Endothelial cell of umbilical vein (primary cell): Measurements from ENCODE around the gene CHRNA1. TPM values are rescaled to one million over a fixed set of nuclear protein-coding genes. Genes with fewer than 3 reads are reported as not detected.

ENCODE experiments used
- BruUV-seq: library from RNA; stranded (reverse); fragments of 400-500 nt; replicated peaks from 2 replicates; lab custom pipeline; 2021; lab: Mats Ljungman, UMichigan
- CTCF ChIA-PET: fragments of 300-600, 350-600 bp; sonication (Branson Sonifier 250); formaldehyde crosslinking; loops from one replicate; lab custom pipeline; 2021; ENCODE audit warnings: antibody characterized with exemption, inconsistent platforms; lab: Charles Lee
- POLR2A ChIA-PET: fragments of 300-600, 350-600 bp; sonication (Branson Sonifier 250); formaldehyde crosslinking; loops from one replicate; lab custom pipeline; 2021; ENCODE audit warnings: antibody characterized with exemption, inconsistent platforms; lab: Charles Lee
- DNase-seq: peaks from one replicate; pipeline ENCODE4 v3.0.0-alpha.2; 2011; ENCODE audit warnings: low read depth, low spot score
- FAIRE-seq: peaks from 2 replicates; lab custom pipeline; 2011; peaks lifted over from hg19 to GRCh38; lab: Jason Lieb, UNC
- H2AFZ ChIP-seq: 2 replicates; pipeline ENCODE4 v1.6.0; 2012; ENCODE audit warnings: low read depth, low read length, control low read depth, inconsistent platforms
- H3K27ac ChIP-seq: 2 replicates; pipeline ENCODE4 v1.5.1; 2011; ENCODE audit warnings: low read depth, mild to moderate bottlenecking, control low read depth, low read length, moderate library complexity; ENCODE audit not compliant: insufficient read depth
- H3K27me3 ChIP-seq, 2 experiments: 2 replicates each; pipeline versions ENCODE4 v1.6.0 to v1.6.1; 2011; ENCODE audit warnings: low read length in 2 of 2, mixed read lengths in 1 of 2; ENCODE audit not compliant: control insufficient read depth in 2 of 2, insufficient read depth in 2 of 2
- H3K36me3 ChIP-seq, 2 experiments: 2 replicates in 1 of 2; 3 replicates in 1 of 2; pipeline ENCODE4 v1.5.1; 2011; ENCODE audit warnings: low read length in 2 of 2, mild to moderate bottlenecking in 1 of 2, moderate library complexity in 1 of 2; ENCODE audit not compliant: control insufficient read depth in 2 of 2, insufficient read depth in 2 of 2; ENCODE audit errors: extremely low read depth in 1 of 2
- H3K4me1 ChIP-seq: 3 replicates; pipeline ENCODE4 v1.5.1; 2011; ENCODE audit warnings: mild to moderate bottlenecking, low read length; ENCODE audit not compliant: control insufficient read depth, insufficient read depth; ENCODE audit errors: extremely low read depth
- H3K4me2 ChIP-seq: 2 replicates; pipeline ENCODE4 v1.6.1; 2011; ENCODE audit warnings: low read length, control low read depth, mixed read lengths; ENCODE audit not compliant: insufficient read depth
- H3K4me3 ChIP-seq, 3 experiments: fragments of 200-600 bp in 1 of 3; sonication (generic), shearing (Covaris generic) in 1 of 3; replicated peaks in 1 of 3; 2 replicates each; pipeline ENCODE4 v1.5.1; 2011 to 2016; ENCODE audit warnings: control low read depth in 3 of 3, low read length in 3 of 3, mild to moderate bottlenecking in 2 of 3, inconsistent platforms in 1 of 3, low read depth in 1 of 3, moderate library complexity in 1 of 3; ENCODE audit not compliant: insufficient read depth in 1 of 3
- H3K79me2 ChIP-seq: 2 replicates; pipeline ENCODE4 v1.6.0; 2012; ENCODE audit warnings: low read length, inconsistent platforms; ENCODE audit not compliant: control insufficient read depth, insufficient read depth
- H3K9ac ChIP-seq: replicated peaks from 2 replicates; pipeline ENCODE3; 2011; ENCODE audit warnings: low read length, control low read depth; ENCODE audit not compliant: insufficient read depth; ENCODE audit errors: extremely low read depth
- H3K9me1 ChIP-seq: replicated peaks from 3 replicates; pipeline ENCODE4 v1.6.0; 2011; ENCODE audit warnings: mild to moderate bottlenecking, low read length; ENCODE audit not compliant: control insufficient read depth, insufficient read depth; ENCODE audit errors: extremely low read depth
- H3K9me3 ChIP-seq: replicated peaks from 2 replicates; pipeline ENCODE4 v1.5.1; 2012; ENCODE audit warnings: low read length, inconsistent platforms; ENCODE audit not compliant: control insufficient read depth, insufficient read depth
- H4K20me1 ChIP-seq: replicated peaks from 2 replicates; pipeline ENCODE3; 2011; ENCODE audit warnings: mild to moderate bottlenecking, low read length; ENCODE audit not compliant: control insufficient read depth, insufficient read depth; ENCODE audit errors: extremely low read depth
- EZH2 ChIP-seq: IDR thresholded peaks from 2 replicates; pipeline ENCODE4 v1.6.1; 2012; ENCODE audit warnings: borderline replicate concordance, low read depth, mild to moderate bottlenecking, moderate library complexity, low read length, inconsistent platforms; ENCODE audit not compliant: severe bottlenecking
- FOS ChIP-seq: IDR thresholded peaks from 2 replicates; pipeline ENCODE4 v1.6.1; 2011; ENCODE audit warnings: mild to moderate bottlenecking, low read length, moderate library complexity, borderline replicate concordance; ENCODE audit not compliant: insufficient read depth
- GATA2 ChIP-seq: IDR thresholded peaks from 2 replicates; pipeline ENCODE4 v1.7.0; 2011; ENCODE audit warnings: low read depth, mild to moderate bottlenecking, moderate library complexity, mixed read lengths, low read length; ENCODE audit not compliant: insufficient read length, insufficient read depth
- JUN ChIP-seq: IDR thresholded peaks from 2 replicates; pipeline ENCODE4 v1.6.1; 2011; ENCODE audit warnings: borderline replicate concordance, low read depth; ENCODE audit not compliant: insufficient read length, insufficient read depth
- MYC ChIP-seq: IDR thresholded peaks from one replicate; pipeline ENCODE4 v1.6.1; 2011; ENCODE audit warnings: mild to moderate bottlenecking, low read depth, low read length
- POLR2A ChIP-seq: IDR thresholded peaks from 2 replicates; pipeline ENCODE4 v1.6.1; 2012; ENCODE audit warnings: low read depth, mild to moderate bottlenecking, control low read depth, low read length
- POLR2AphosphoS5 ChIP-seq: IDR thresholded peaks from 2 replicates; pipeline ENCODE4 v1.6.1; 2012; ENCODE audit warnings: low read depth, mild to moderate bottlenecking, control low read depth, low read length, moderate library complexity; ENCODE audit not compliant: insufficient read depth
- dilution Hi-C: fragments of 300-500 bp; cut with MboI; formaldehyde crosslinking; loops from one replicate; pipeline ENCODE4 v1.15.0; 2019; ENCODE audit warnings: low sequenced_read_pairs; ENCODE audit not compliant: extremely low pct_ligation_motif_present
- intact Hi-C: fragments of 100-400 bp; cut with micrococcal nuclease; formaldehyde crosslinking; loops from one replicate; pipeline ENCODE4 v1.10.0; 2022
- polyA plus RNA-seq, 4 experiments: library from polyadenylated mRNA; depleted of rRNA in 3 of 4; stranded (reverse) in 3 of 4; unstranded in 1 of 4; fragments of >200 nt; gene quantifications; 2 replicates each; pipeline versions ENCODE4 v1.2.1 to v1.2.3, GENCODE V29; 2011 to 2012; ENCODE audit warnings: missing spikeins in 1 of 4
- total RNA-seq: library from RNA; stranded (reverse); gene quantifications from 2 replicates; pipeline ENCODE4 v1.2.3, GENCODE V29; 2021
- TF ChIP-seq, protein P1 (sequence below): IDR thresholded peaks from 2 replicates; pipeline ENCODE4 v1.6.1; 2011; ENCODE audit not compliant: insufficient read depth, insufficient read length
- TF ChIP-seq, protein P2 (sequence below), 2 donors: IDR thresholded peaks; 1 replicate in 1 of 2; 2 replicates in 1 of 2; pipeline ENCODE4 v1.5.1; 2011; ENCODE audit warnings: low read length in 2 of 2, mild to moderate bottlenecking in 2 of 2, moderate library complexity in 2 of 2, control low read depth in 1 of 2, inconsistent platforms in 1 of 2, low read depth in 1 of 2; ENCODE audit not compliant: insufficient read depth in 1 of 2; ENCODE audit errors: extremely low read depth in 1 of 2

Gene CHRNA1
- total and polyA plus RNA-seq, 2 donors (not counting 3 experiments of a cell fraction or from before 2014, with no cell fraction given) = 11.3 to 18.2 TPM

DNA sequence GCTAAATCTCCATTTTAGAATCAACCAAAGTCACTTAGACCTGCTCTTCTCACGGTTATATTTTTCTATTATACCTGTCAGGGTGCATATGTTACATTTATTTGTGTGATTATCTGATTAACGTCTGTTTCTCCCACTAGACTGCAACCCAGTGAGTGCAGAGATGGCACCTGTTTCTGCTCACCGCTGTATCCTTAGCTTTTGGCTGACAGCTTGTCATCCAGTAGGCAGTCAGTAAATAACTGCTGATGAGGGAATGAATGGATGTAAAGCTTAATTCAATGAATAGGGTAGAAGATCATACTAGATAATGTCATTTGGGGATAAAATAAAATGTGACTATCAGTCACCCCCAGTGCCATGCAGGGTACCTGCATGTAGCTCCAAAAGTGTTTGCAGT is 6.9 kb upstream of the CHRNA1 start:
- Histone ChIP-seq H3K27ac (no peak overlapping the region), H3K4me2 (no peak overlapping the region)
- CTCF ChIA-PET = interaction anchor here (0.6 to 9.2 kb wide), 82 partner anchors 9 to 1326 kb away, joined by 3 to 584 read pairs (median 6); partner anchors contain the start of genes ATF2 and CHN1

More for the DNA sequence above, 6.9 kb upstream of the CHRNA1 start:
- Histone ChIP-seq H4K20me1 (no peaks in the 10 kb centered on the region), H3K9ac (no peak overlapping the region), H2AFZ (no peak overlapping the region), H3K4me3 (no peak overlapping the region), H3K9me1 (no peaks in the 10 kb centered on the region), H3K36me3 (no peaks in the 10 kb centered on the region), H3K4me1 (no peaks in the 10 kb centered on the region), H3K27me3 (no peaks in the 10 kb centered on the region), H3K9me3 (no peaks in the 10 kb centered on the region), H3K79me2 (no peaks in the 10 kb centered on the region)
- no TSS peak for BruUV-seq
- dilution Hi-C loops = loop anchor here (10.0 kb wide), 1 partner anchor 214 kb away; no protein-coding TSS in a partner anchor
- no peak for TF ChIP-seq POLR2A
- no peak for TF ChIP-seq MYC
- TF ChIP-seq POLR2AphosphoS5 = no peak
- TF ChIP-seq, protein P1, sequence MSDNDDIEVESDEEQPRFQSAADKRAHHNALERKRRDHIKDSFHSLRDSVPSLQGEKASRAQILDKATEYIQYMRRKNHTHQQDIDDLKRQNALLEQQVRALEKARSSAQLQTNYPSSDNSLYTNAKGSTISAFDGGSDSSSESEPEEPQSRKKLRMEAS = no peak
- no peak for TF ChIP-seq JUN
- TF ChIP-seq FOS = no peak
- TF ChIP-seq GATA2 = no peak
- no peak for TF ChIP-seq EZH2
- TF ChIP-seq, protein P2, sequence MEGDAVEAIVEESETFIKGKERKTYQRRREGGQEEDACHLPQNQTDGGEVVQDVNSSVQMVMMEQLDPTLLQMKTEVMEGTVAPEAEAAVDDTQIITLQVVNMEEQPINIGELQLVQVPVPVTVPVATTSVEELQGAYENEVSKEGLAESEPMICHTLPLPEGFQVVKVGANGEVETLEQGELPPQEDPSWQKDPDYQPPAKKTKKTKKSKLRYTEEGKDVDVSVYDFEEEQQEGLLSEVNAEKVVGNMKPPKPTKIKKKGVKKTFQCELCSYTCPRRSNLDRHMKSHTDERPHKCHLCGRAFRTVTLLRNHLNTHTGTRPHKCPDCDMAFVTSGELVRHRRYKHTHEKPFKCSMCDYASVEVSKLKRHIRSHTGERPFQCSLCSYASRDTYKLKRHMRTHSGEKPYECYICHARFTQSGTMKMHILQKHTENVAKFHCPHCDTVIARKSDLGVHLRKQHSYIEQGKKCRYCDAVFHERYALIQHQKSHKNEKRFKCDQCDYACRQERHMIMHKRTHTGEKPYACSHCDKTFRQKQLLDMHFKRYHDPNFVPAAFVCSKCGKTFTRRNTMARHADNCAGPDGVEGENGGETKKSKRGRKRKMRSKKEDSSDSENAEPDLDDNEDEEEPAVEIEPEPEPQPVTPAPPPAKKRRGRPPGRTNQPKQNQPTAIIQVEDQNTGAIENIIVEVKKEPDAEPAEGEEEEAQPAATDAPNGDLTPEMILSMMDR (IDR thresholded peaks at IDR 0.05; ENCODE audit: extremely low read depth in 1 of 2, insufficient read depth in 1 of 2, low read depth in 1 of 2, low read length in 2 of 2) = no peak
- intact Hi-C loops = loop anchor here (1.0 to 10.0 kb wide), 4 partner anchors 22 to 324 kb away; no protein-coding TSS in a partner anchor
- FAIRE-seq = no peak
- POLR2A ChIA-PET = no interaction called here
- DNase-seq = no peak
